ENCODE measurements around the gene C12orf57. TPM values are rescaled to one million over a fixed set of nuclear protein-coding genes. Genes with fewer than 3 reads are reported as not detected.

C12orf57 gene
- total and polyA plus RNA-seq, 2 of the 8 experiments (the other 6 are each of a cell fraction or from before 2014, with no cell fraction given), result 174 to 993 TPM

DNA sequence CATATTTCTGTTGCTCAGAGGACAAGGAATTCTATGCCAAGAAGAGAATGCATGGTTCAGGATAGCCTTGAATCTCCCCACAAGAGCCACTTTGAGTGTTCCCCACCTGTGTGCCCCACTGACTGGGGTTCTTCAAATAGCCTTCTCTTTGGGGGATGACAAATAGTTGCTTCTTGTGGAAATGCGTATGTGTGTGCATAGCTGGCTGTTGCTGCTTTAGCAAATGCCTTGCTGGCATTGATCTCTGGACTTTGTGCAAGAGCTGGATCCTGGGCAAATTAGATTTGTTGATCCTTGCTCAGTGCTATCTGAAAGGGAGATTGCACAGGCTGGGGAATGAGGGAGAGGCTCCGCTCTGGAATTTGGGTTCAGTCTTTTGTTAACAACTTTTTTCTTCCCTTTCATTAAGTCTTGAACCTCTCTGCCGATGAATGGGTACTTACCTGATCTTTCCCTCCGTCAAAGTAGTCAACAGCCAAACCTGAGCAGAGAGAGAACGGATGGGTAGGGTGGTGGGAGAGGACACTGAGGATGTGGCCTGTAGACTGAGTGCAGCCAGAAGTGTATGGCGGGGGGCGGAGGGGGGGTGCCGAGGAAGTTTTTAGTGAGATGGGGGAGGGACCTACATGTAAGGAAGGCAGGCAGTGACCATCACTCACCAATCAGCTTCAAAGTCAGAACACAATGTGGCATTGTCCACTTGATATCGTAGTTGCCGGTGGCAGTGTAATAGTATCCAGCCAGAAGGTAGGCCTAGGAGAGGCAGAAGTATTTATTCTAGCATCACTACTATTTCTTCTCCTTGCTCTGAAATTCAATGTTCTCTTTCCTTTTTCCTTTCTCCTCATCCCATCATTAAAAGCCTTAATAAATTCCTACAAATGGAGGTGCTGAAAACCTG is 37.6 kb downstream of the C12orf57 start (continued):
- no peak for TF ChIP-seq BACH1 (IDR thresholded peaks at IDR 0.05; ENCODE audit: low read length)
- TF ChIP-seq NANOG (IDR thresholded peaks at IDR 0.05; ENCODE audit: insufficient read depth, low read depth, low read length, poor library complexity, severe bottlenecking), result no peak
- no peak for TF ChIP-seq CEBPB (IDR thresholded peaks at IDR 0.05; ENCODE audit: low read depth, low read length)
- no peak for TF ChIP-seq CTCF (IDR thresholded peaks at IDR 0.05; ENCODE audit: control extremely low read depth in 1 of 3, insufficient read depth in 1 of 3, low read depth in 1 of 3, low read length in 3 of 3)
- TF ChIP-seq SIRT6 (IDR thresholded peaks at IDR 0.05; ENCODE audit: low read length), result no peak
- TF ChIP-seq PHF8 (conservative IDR thresholded peaks at IDR 0.05; ENCODE audit: low read depth, low read length), result no peak

Data from H1 (cell line).